Calu3 (cell line): ENCODE measurements around the gene ARHGAP42. TPM values are rescaled to one million over a fixed set of nuclear protein-coding genes. Genes with fewer than 3 reads are reported as not detected.

ENCODE experiments used
- BruUV-seq: library from RNA; stranded (reverse); fragments of 400-500 nt; replicated peaks from 2 replicates; lab custom pipeline; 2021; lab: Mats Ljungman, UMichigan
- CTCF ChIA-PET: fragments of 300-600 bp; sonication (Branson Sonifier 250); formaldehyde crosslinking; loops from one replicate; lab custom pipeline; 2022; ENCODE audit warnings: antibody characterized with exemption; lab: Charles Lee
- DNase-seq: peaks from one replicate; pipeline ENCODE4 v3.0.0; 2022
- H3K27ac Mint-ChIP-seq: one replicate; pipeline ENCODE4 v1.8.0; 2022; ENCODE audit warnings: mixed read lengths; ENCODE audit not compliant: unreplicated experiment
- H3K27me3 Mint-ChIP-seq: one replicate; pipeline ENCODE4 v1.8.0; 2022; ENCODE audit warnings: mixed read lengths; ENCODE audit not compliant: unreplicated experiment
- H3K36me3 Mint-ChIP-seq: one replicate; pipeline ENCODE4 v1.8.0; 2022; ENCODE audit warnings: mild to moderate bottlenecking, moderate library complexity, mixed read lengths; ENCODE audit not compliant: insufficient read depth, unreplicated experiment
- H3K4me1 Mint-ChIP-seq: one replicate; pipeline ENCODE4 v1.8.0; 2022; ENCODE audit warnings: mild to moderate bottlenecking, low read depth, mixed read lengths; ENCODE audit not compliant: unreplicated experiment
- H3K4me3 Mint-ChIP-seq: one replicate; pipeline ENCODE4 v1.8.0; 2022; ENCODE audit warnings: mild to moderate bottlenecking, low read depth, moderate library complexity, mixed read lengths; ENCODE audit not compliant: unreplicated experiment
- H3K9me3 Mint-ChIP-seq: one replicate; pipeline ENCODE4 v1.8.0; 2022; ENCODE audit warnings: low read depth, mixed read lengths; ENCODE audit not compliant: unreplicated experiment
- intact Hi-C: fragments of 100-400 bp; cut with micrococcal nuclease; formaldehyde crosslinking; loops from one replicate; pipeline ENCODE4 v1.10.0; 2022; ENCODE audit not compliant: unreplicated experiment
- total RNA-seq: library from RNA; stranded (reverse); gene quantifications from 2 replicates; pipeline ENCODE4 v1.2.3, GENCODE V29; 2022
- TF ChIP-seq, protein P1 (sequence below): fragments of 200-600 bp; IDR thresholded peaks from one replicate; pipeline ENCODE4 v1.8.0; 2022; ENCODE audit warnings: antibody characterized with exemption; ENCODE audit not compliant: unreplicated experiment

Gene ARHGAP42
- total RNA-seq, 1 experiment from 2014 or later = 10.3 TPM

- no peak overlapping the region for H3K4me3 Mint-ChIP-seq
- H3K27ac Mint-ChIP-seq = no peak overlapping the region
- no TSS peak for BruUV-seq
- H3K36me3 Mint-ChIP-seq = no peaks in the 10 kb centered on the region
- no peaks in the 10 kb centered on the region for H3K4me1 Mint-ChIP-seq
- no peaks in the 10 kb centered on the region for H3K27me3 Mint-ChIP-seq
- DNase-seq = no peak
- H3K9me3 Mint-ChIP-seq = no peaks in the 10 kb centered on the region
- CTCF ChIA-PET = no interaction called here
- TF ChIP-seq, protein P1, sequence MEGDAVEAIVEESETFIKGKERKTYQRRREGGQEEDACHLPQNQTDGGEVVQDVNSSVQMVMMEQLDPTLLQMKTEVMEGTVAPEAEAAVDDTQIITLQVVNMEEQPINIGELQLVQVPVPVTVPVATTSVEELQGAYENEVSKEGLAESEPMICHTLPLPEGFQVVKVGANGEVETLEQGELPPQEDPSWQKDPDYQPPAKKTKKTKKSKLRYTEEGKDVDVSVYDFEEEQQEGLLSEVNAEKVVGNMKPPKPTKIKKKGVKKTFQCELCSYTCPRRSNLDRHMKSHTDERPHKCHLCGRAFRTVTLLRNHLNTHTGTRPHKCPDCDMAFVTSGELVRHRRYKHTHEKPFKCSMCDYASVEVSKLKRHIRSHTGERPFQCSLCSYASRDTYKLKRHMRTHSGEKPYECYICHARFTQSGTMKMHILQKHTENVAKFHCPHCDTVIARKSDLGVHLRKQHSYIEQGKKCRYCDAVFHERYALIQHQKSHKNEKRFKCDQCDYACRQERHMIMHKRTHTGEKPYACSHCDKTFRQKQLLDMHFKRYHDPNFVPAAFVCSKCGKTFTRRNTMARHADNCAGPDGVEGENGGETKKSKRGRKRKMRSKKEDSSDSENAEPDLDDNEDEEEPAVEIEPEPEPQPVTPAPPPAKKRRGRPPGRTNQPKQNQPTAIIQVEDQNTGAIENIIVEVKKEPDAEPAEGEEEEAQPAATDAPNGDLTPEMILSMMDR = no peak
- intact Hi-C loops = no loop called here
Measured at GRCh38 chr11:100999756-101000155, 312.7 kb downstream of the ARHGAP42 start.

DNA sequence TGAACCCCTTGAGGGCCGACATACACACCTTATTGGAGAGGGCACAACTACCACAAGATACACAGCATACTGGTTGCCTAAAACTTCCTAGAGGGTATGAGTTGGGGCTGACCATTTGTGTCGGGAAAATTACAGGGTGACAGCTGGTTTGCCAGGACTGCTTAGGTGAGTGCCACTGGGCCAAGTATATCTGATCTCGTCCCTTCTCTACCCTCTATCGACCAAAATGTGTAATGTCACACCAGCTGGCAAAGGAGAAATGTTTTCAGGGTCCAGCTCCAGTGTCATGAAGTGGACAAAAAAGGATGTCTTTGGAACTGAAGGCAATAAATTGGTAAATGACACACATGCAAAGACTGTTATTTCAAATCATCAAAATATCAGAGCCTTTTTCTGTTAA is 316.4 kb downstream of the ARHGAP42 start:
- Mint-ChIP-seq H3K27me3 (no peaks in the 10 kb centered on the region), H3K4me1 (no peaks in the 10 kb centered on the region), H3K9me3 (no peaks in the 10 kb centered on the region), H3K27ac (no peak overlapping the region), H3K36me3 (no peaks in the 10 kb centered on the region), H3K4me3 (no peak overlapping the region)
- CTCF ChIA-PET = no interaction called here
- BruUV-seq = no TSS peak
- DNase-seq = no peak
- intact Hi-C loops = loop anchor here (1.0 kb wide), 1 partner anchor 427 kb away; no protein-coding TSS in a partner anchor
- TF ChIP-seq, protein P1 = peak; percentile 27

DNA sequence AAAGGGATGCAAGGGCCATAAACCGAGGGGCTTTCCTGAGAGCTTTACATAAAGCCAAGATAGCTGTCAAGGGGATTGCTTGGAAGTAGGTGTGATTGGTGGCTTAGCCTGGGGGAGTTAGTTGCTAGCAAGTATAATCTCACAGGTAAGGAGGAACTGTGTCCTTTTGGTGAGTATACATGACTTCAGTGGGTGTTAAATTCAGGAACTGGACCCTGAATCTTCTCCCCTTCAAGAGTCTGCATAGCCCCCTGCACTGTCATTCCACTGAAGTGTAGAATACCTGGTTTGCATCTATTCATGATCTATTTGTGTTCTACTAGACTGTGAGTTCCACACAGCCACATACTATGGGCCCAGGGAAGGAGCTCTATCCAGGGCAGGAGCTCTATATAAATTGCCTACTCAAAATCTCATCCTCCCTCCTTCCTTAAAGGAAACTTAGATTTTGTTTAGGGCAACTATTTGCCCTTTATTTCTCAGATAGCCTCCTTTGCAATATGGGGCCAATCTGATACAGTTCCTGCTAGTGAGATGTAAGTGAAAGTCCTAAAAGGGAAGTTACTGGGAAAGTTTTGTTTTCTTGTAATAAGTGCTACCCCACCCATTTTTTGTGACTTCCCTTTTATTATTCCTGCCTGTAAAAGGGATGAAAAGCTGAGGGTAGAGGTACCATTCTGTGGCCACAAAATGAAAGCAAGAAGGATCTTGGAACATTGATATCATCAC is 322.0 kb downstream of the ARHGAP42 start:
- CTCF ChIA-PET = interaction anchor here (0.5 kb wide), 1 partner anchor 180 kb away, joined by 3 read pairs; no protein-coding TSS in a partner anchor
- no peaks in the 10 kb centered on the region for H3K4me1 Mint-ChIP-seq
- intact Hi-C loops = no loop called here

DNA sequence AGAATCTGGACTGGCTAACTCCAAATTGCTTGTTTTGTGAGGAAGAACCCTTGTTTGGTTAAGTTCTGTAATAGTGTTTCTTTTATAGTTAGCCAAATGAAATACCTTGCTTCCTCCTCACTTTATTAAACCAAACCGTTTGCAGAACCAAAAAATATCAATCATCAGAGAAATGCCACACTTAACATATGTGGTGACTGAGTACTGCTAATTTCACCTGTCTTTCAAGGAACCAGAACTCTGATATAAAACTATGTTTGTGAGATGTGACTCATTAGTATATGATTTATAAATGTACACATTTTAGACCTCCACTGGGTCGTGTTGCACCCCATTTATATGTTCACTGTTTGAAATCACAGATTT is 322.6 kb downstream of the ARHGAP42 start:
- intact Hi-C loops = no loop called here
- CTCF ChIA-PET = interaction anchor here (0.5 kb wide), 1 partner anchor 179 kb away, joined by 3 read pairs; no protein-coding TSS in a partner anchor
- Mint-ChIP-seq H3K4me1 (no peaks in the 10 kb centered on the region), H3K27me3 (no peaks in the 10 kb centered on the region), H3K36me3 (no peaks in the 10 kb centered on the region), H3K9me3 (no peaks in the 10 kb centered on the region), H3K4me3 (no peak overlapping the region), H3K27ac (no peak overlapping the region)
- no TSS peak for BruUV-seq
- TF ChIP-seq, protein P1 = no peak
- DNase-seq = no peak

More for the DNA sequence above, 322.0 kb downstream of the ARHGAP42 start:
- BruUV-seq = no TSS peak
- no peaks in the 10 kb centered on the region for H3K9me3 Mint-ChIP-seq
- no peak overlapping the region for H3K4me3 Mint-ChIP-seq
- H3K27ac Mint-ChIP-seq = no peak overlapping the region
- DNase-seq = no peak
- no peaks in the 10 kb centered on the region for H3K36me3 Mint-ChIP-seq
- H3K27me3 Mint-ChIP-seq = no peaks in the 10 kb centered on the region
- TF ChIP-seq, protein P1 = no peak
